Esophagus (tissue), 2 donors: ENCODE results near the gene PRKN. TPM values are rescaled to one million over a fixed set of nuclear protein-coding genes. Genes with fewer than 3 reads are reported as not detected.

Experiments used
- H3K27ac ChIP-seq, 2 donors: one replicate each; pipeline ENCODE4 v1.5.1; 2013; ENCODE audit warnings: low read depth in 2 of 2, mild to moderate bottlenecking in 2 of 2, inconsistent platforms in 1 of 2, low read length in 1 of 2, moderate library complexity in 1 of 2
- H3K27me3 ChIP-seq, 2 donors: one replicate each; pipeline ENCODE4 v1.6.1; 2013; ENCODE audit warnings: low read length in 2 of 2, control low read depth in 1 of 2, mild to moderate bottlenecking in 1 of 2; ENCODE audit not compliant: insufficient read depth in 2 of 2, control insufficient read depth in 1 of 2
- H3K36me3 ChIP-seq, 2 donors: one replicate each; pipeline ENCODE4 v1.6.1; 2013; ENCODE audit warnings: low read length in 1 of 2; ENCODE audit not compliant: control insufficient read depth in 2 of 2, insufficient read depth in 2 of 2
- H3K4me1 ChIP-seq, 2 donors: one replicate each; pipeline ENCODE4 v1.6.1; 2013; ENCODE audit warnings: low read length in 1 of 2; ENCODE audit not compliant: control insufficient read depth in 2 of 2, insufficient read depth in 2 of 2
- H3K4me3 ChIP-seq, 2 donors: one replicate each; pipeline ENCODE4 v1.5.1; 2013; ENCODE audit warnings: low read length in 2 of 2, mild to moderate bottlenecking in 2 of 2, low read depth in 1 of 2, moderate library complexity in 1 of 2
- H3K9me3 ChIP-seq, 2 donors: one replicate each; pipeline ENCODE4 v1.6.1; 2013; ENCODE audit warnings: mild to moderate bottlenecking in 2 of 2, low read depth in 1 of 2, low read length in 1 of 2, moderate library complexity in 1 of 2; ENCODE audit not compliant: control insufficient read depth in 2 of 2, insufficient read depth in 1 of 2
- WGBS, 2 donors: extraction: QIAGEN DNeasy Blood & Tissue Kit; methylation state at CpG; one replicate each; pipeline ENCODE4 v1.1.7; 2013; 5-methylcytosine and 5-hydroxymethylcytosine counted together
- polyA plus RNA-seq, 2 donors: library from polyadenylated mRNA; stranded (reverse); fragments of 200-250 nt; gene quantifications; one replicate each; pipeline ENCODE4 v1.2.3, GENCODE V29; 2013
- donor health status: healthy with polysubstance abuse.
- donor health status: Bipolar disorder and iron deficiency.

Gene PRKN
- polyA plus RNA-seq, 2 donors = 0.28 to 0.45 TPM

GRCh38 chr6:162441991-162442390 lies 285.6 kb downstream of the PRKN start:
- 82 to 86% methylated on average over 5 of the region's 5 CpGs for WGBS, 2 donors
- Histone ChIP-seq H3K9me3 (no peaks in the 10 kb centered on the region), H3K27ac (no peak overlapping the region), H3K36me3 (no peaks in the 10 kb centered on the region), H3K4me3 (no peak overlapping the region), H3K27me3 (no peaks in the 10 kb centered on the region), H3K4me1 (no peaks in the 10 kb centered on the region)

GRCh38 chr6:162438980-162439379 lies 288.6 kb downstream of the PRKN start:
- no peaks in the 10 kb centered on the region for H3K4me1 ChIP-seq
- no peaks in the 10 kb centered on the region for H3K27me3 ChIP-seq
- no peak overlapping the region for H3K4me3 ChIP-seq
- WGBS, 2 donors = 65 to 78% methylated on average over 2 of the region's 2 CpGs
- H3K9me3 ChIP-seq = no peaks in the 10 kb centered on the region
- no peak overlapping the region for H3K27ac ChIP-seq
- no peaks in the 10 kb centered on the region for H3K36me3 ChIP-seq

- H3K9me3 ChIP-seq = no peaks in the 10 kb centered on the region
- H3K4me1 ChIP-seq = no peaks in the 10 kb centered on the region
- H3K27me3 ChIP-seq = no peaks in the 10 kb centered on the region
- H3K27ac ChIP-seq = no peak overlapping the region
- H3K36me3 ChIP-seq = no peaks in the 10 kb centered on the region
- H3K4me3 ChIP-seq = no peak overlapping the region
These were observed 292.5 kb downstream of the PRKN start for GRCh38 chr6:162435071-162435470.

- Histone ChIP-seq H3K9me3 (no peaks in the 10 kb centered on the region), H3K4me1 (no peaks in the 10 kb centered on the region), H3K4me3 (no peak overlapping the region), H3K27me3 (no peaks in the 10 kb centered on the region), H3K27ac (no peak overlapping the region), H3K36me3 (no peaks in the 10 kb centered on the region)
- WGBS, 2 donors = 72 to 81% methylated on average over 4 of the region's 4 CpGs
These were observed 306.6 kb downstream of the PRKN start for GRCh38 chr6:162421004-162421403.

- Histone ChIP-seq H3K4me1 (no peaks in the 10 kb centered on the region), H3K27ac (no peak overlapping the region), H3K9me3 (no peaks in the 10 kb centered on the region), H3K27me3 (no peaks in the 10 kb centered on the region), H3K36me3 (no peaks in the 10 kb centered on the region), H3K4me3 (no peak overlapping the region)
- WGBS, 2 donors = 59 to 78% methylated on average over 7 of the region's 7 CpGs
These were observed 310.6 kb downstream of the PRKN start for GRCh38 chr6:162416831-162417537.

- no peaks in the 10 kb centered on the region for H3K27me3 ChIP-seq
- H3K27ac ChIP-seq = no peak overlapping the region
- H3K4me3 ChIP-seq = no peak overlapping the region
- no peaks in the 10 kb centered on the region for H3K36me3 ChIP-seq
- no peaks in the 10 kb centered on the region for H3K9me3 ChIP-seq
- no peaks in the 10 kb centered on the region for H3K4me1 ChIP-seq
- 72% methylated on average over 2 of the region's 2 CpGs for WGBS, 2 donors
These were observed 311.3 kb downstream of the PRKN start for GRCh38 chr6:162416307-162416706.

DNA sequence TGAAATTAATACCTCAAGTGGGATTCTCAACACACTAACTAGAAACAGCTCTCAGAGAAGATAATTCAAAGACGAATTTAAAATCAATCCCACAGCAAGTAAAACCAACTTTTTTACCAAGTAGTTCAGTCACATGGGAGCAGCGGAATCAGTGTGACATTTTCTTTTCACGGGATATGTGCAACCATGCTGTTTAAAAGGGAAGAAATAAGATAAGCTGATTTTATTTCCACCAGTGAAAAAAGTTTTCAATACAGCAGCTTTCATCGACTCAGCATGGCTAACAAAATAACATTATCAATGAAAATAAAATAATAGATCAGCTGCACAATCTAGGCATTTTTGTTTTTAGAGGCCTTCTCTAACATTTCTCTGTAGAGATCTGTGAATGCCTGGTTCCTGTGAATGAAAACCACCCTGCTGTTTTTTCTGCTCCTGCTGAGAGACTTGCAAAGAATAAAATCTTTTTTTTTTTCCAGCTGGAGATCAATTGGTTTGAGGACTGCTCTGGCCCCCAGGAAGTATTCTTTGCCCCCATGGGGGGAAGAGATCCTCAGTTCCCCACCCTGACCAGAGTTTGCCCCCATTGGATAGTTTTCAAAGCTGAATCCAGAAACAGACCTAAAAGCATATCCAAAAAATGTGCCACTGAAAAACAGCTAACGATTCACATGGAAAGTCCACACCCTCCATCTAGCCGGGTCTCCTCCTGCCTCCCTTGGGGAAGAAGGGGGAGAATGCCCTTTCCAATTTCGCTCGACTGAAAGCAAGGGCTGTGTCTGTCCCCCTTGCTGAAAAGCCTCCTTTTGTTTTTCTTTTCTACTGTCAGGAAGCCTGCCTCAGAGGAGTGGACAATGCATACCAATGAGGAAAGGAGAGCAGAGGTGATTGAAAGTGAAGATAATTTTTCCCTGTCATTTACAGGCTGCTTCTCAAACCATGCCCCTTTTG lies 317.6 kb downstream of the PRKN start:
- WGBS, 2 donors = 57 to 63% methylated on average over 8 of the region's 8 CpGs
- Histone ChIP-seq H3K4me3 (no peak overlapping the region), H3K27ac (no peak overlapping the region), H3K4me1 (no peaks in the 10 kb centered on the region), H3K27me3 (no peaks in the 10 kb centered on the region), H3K9me3 (no peaks in the 10 kb centered on the region), H3K36me3 (no peaks in the 10 kb centered on the region)

- Histone ChIP-seq H3K27ac (no peak overlapping the region), H3K4me1 (no peaks in the 10 kb centered on the region), H3K27me3 (no peaks in the 10 kb centered on the region), H3K4me3 (no peak overlapping the region), H3K9me3 (no peaks in the 10 kb centered on the region), H3K36me3 (no peaks in the 10 kb centered on the region)
- WGBS, 2 donors = 77 to 81% methylated on average over 5 of the region's 5 CpGs
These were observed 318.6 kb downstream of the PRKN start for GRCh38 chr6:162408826-162409535.

- H3K4me3 ChIP-seq = no peak overlapping the region
These were observed 322.6 kb downstream of the PRKN start for GRCh38 chr6:162404951-162405350.

More at GRCh38 chr6:162404951-162405350, 322.6 kb downstream of the PRKN start:
- no peaks in the 10 kb centered on the region for H3K9me3 ChIP-seq
- H3K27ac ChIP-seq = no peak overlapping the region
- no peaks in the 10 kb centered on the region for H3K4me1 ChIP-seq
- WGBS, 2 donors = 75 to 76% methylated on average over 4 of the region's 4 CpGs
- no peaks in the 10 kb centered on the region for H3K36me3 ChIP-seq
- H3K27me3 ChIP-seq = no peaks in the 10 kb centered on the region
